CD4-positive, alpha-beta T cell treated with Interleukin-15 for 1 hour (primary cell): ENCODE measurements around the gene VIL1.

ENCODE experiments used
- DNase-seq: peaks from one replicate; pipeline ENCODE4 v3.0.0-alpha.2; 2020

VIL1 gene

GRCh38 chr2:218446547-218446946 is 27.6 kb downstream of the VIL1 start:
- DNase-seq, result no peak

- no peak for DNase-seq
Observed at GRCh38 chr2:218447072-218447471, 28.1 kb downstream of the VIL1 start.

- DNase-seq, result no peak
Observed at GRCh38 chr2:218448934-218449333, 30.0 kb downstream of the VIL1 start.

GRCh38 chr2:218452079-218452478 is 33.2 kb downstream of the VIL1 start:
- no peak for DNase-seq

- no peak for DNase-seq
Observed at GRCh38 chr2:218456849-218457248, 37.9 kb downstream of the VIL1 start.

GRCh38 chr2:218458598-218458997 is 39.7 kb downstream of the VIL1 start:
- no peak for DNase-seq

GRCh38 chr2:218465987-218466633 is 47.2 kb downstream of the VIL1 start:
- no peak for DNase-seq

GRCh38 chr2:218470448-218470847 is 51.5 kb downstream of the VIL1 start:
- no peak for DNase-seq

GRCh38 chr2:218471036-218471435 is 52.1 kb downstream of the VIL1 start:
- DNase-seq, result no peak

- DNase-seq, result no peak
Observed at GRCh38 chr2:218471982-218472381, 53.1 kb downstream of the VIL1 start.

- DNase-seq, result no peak
Observed at GRCh38 chr2:218472988-218473387, 54.1 kb downstream of the VIL1 start.

- no peak for DNase-seq
Observed at GRCh38 chr2:218474527-218474926, 55.6 kb downstream of the VIL1 start.

GRCh38 chr2:218476676-218477075 is 57.8 kb downstream of the VIL1 start:
- DNase-seq, result no peak

GRCh38 chr2:218477247-218477646 is 58.3 kb downstream of the VIL1 start:
- DNase-seq, result no peak

- DNase-seq, result no peak
Observed at GRCh38 chr2:218478544-218478943, 59.6 kb downstream of the VIL1 start.

GRCh38 chr2:218479595-218479994 is 60.7 kb downstream of the VIL1 start:
- no peak for DNase-seq

- no peak for DNase-seq
Observed at GRCh38 chr2:218482651-218483050, 63.7 kb downstream of the VIL1 start.

- no peak for DNase-seq
Observed at GRCh38 chr2:218485986-218486667, 67.2 kb downstream of the VIL1 start.

GRCh38 chr2:218500501-218501060 is 81.7 kb downstream of the VIL1 start:
- no peak for DNase-seq

- no peak for DNase-seq
Observed at GRCh38 chr2:218501665-218502064, 82.7 kb downstream of the VIL1 start.
